GM12865 (cell line): ENCODE measurements around the gene NTMT1.

Source experiments
- DNase-seq: peaks from one replicate; pipeline ENCODE4 v3.0.0; 2010; ENCODE audit warnings: low read depth
- H3K4me3 ChIP-seq: 2 replicates; pipeline ENCODE4 v1.5.1; 2011; ENCODE audit warnings: mild to moderate bottlenecking, low read depth, low read length, control low read depth
- CTCF ChIP-seq: IDR thresholded peaks from 2 replicates; pipeline ENCODE4 v1.5.1; 2011; ENCODE audit warnings: low read length, control low read depth, low read depth, inconsistent platforms; ENCODE audit not compliant: insufficient read depth; ENCODE audit errors: missing control alignments

The NTMT1 gene

GRCh38 chr9:129667378-129667777 lies 41.4 kb downstream of the NTMT1 start:
- no peak for TF ChIP-seq CTCF
- no peak overlapping the region for H3K4me3 ChIP-seq
- DNase-seq: no peak

DNA sequence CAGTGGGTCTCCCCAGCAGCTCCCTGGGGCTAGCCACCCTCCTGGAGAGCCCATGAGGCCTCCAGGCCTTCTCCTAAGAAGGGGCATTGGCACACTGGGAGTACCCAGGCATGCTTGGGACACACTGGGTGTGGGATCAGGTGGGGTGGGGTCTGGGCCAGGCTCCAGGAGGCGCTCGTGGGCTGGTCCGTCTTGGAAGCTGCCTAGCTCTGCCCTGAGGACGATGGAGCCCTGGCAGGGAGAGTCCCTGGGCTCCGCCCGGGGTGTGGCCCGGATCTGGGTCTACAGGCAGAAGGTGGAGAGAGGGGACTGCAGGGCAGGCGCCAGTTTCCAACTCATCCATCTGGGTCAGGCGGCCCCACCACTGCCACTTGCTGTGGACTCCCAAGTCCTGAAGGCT lies 41.9 kb downstream of the NTMT1 start:
- H3K4me3 ChIP-seq: no peak overlapping the region
- no peak for DNase-seq
- no peak for TF ChIP-seq CTCF

GRCh38 chr9:129669141-129669718 lies 43.3 kb downstream of the NTMT1 start:
- TF ChIP-seq CTCF: no peak
- H3K4me3 ChIP-seq: no peak overlapping the region

DNA sequence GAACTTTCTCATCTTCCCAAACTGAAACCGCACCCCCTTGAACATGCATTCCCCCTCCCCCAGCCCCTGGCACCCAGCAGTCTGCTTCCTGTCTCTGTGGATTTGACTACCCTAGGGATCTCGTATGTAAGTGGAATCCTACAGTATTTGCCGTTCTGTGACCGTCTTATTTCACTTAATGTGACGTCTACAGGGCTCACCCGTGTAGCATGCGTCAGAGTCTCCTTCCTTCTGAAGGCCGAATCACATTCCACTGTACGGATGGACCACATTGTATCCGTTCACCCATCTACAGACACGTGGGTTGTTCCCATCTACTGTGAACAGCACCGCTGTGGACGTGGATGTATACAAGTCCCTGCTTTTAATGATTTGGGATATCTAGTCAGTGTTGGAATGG lies 44.0 kb downstream of the NTMT1 start:
- TF ChIP-seq CTCF: no peak
- no peak for DNase-seq
- H3K4me3 ChIP-seq: no peak overlapping the region

More at GRCh38 chr9:129669141-129669718, 43.3 kb downstream of the NTMT1 start:
- no peak for DNase-seq

- DNase-seq: no peak
- H3K4me3 ChIP-seq: no peak overlapping the region
- no peak for TF ChIP-seq CTCF
These were observed 45.1 kb downstream of the NTMT1 start for GRCh38 chr9:129671065-129671464.

GRCh38 chr9:129671519-129671918 lies 45.6 kb downstream of the NTMT1 start:
- no peak for DNase-seq
- TF ChIP-seq CTCF: no peak
- H3K4me3 ChIP-seq: no peak overlapping the region

GRCh38 chr9:129672702-129673101 lies 46.7 kb downstream of the NTMT1 start:
- no peak for TF ChIP-seq CTCF
- no peak overlapping the region for H3K4me3 ChIP-seq
- no peak for DNase-seq
